Activated T-cell treated with anti-CD3 and anti-CD28 coated beads, Interleukin-2, amount 50 U/mL, for 24 hours (primary cell): ENCODE measurements around the gene YPEL5.
"Not testable (repeated sequence)": the region's sequence is repeated elsewhere in the genome, so short reads cannot be mapped to it uniquely, and the experiment has no call there.

Experiments used
- DNase-seq: peaks from one replicate; pipeline ENCODE4 v3.0.0-alpha.2; 2020
- H3K27ac Mint-ChIP-seq: 2 replicates; pipeline ENCODE4 v1.8.0; 2020; ENCODE audit warnings: mild to moderate bottlenecking, mixed read lengths
- H3K27me3 Mint-ChIP-seq: 2 replicates; pipeline ENCODE4 v1.8.0; 2020; ENCODE audit warnings: mixed read lengths
- H3K36me3 Mint-ChIP-seq: 2 replicates; pipeline ENCODE4 v1.8.0; 2020; ENCODE audit warnings: low read depth, mixed read lengths
- H3K4me1 Mint-ChIP-seq: 2 replicates; pipeline ENCODE4 v1.8.0; 2020; ENCODE audit warnings: low read depth, mixed read lengths
- H3K4me3 Mint-ChIP-seq: 2 replicates; pipeline ENCODE4 v1.8.0; 2020; ENCODE audit warnings: mild to moderate bottlenecking, moderate library complexity, mixed read lengths
- H3K9me3 Mint-ChIP-seq: 2 replicates; pipeline ENCODE4 v1.8.0; 2020; ENCODE audit warnings: mixed read lengths

Gene YPEL5

GRCh38 chr2:30115141-30115980 is 31.4 kb upstream of the YPEL5 start:
- Mint-ChIP-seq H3K27ac (no peak overlapping the region), H3K36me3 (no peaks in the 10 kb centered on the region), H3K9me3 (no peaks in the 10 kb centered on the region), H3K27me3 (peaks cover 2% of the 10 kb centered on the region), H3K4me1 (peaks cover 8% of the 10 kb centered on the region), H3K4me3 (no peak overlapping the region)
- DNase-seq: peak; percentile 68

- Mint-ChIP-seq H3K4me1 (peaks cover 8% of the 10 kb centered on the region), H3K4me3 (no peak overlapping the region), H3K27me3 (peaks cover 2% of the 10 kb centered on the region), H3K36me3 (no peaks in the 10 kb centered on the region), H3K27ac (no peak overlapping the region), H3K9me3 (no peaks in the 10 kb centered on the region)
- no peak for DNase-seq
Observed at GRCh38 chr2:30115981-30116285, 30.9 kb upstream of the YPEL5 start.

DNA sequence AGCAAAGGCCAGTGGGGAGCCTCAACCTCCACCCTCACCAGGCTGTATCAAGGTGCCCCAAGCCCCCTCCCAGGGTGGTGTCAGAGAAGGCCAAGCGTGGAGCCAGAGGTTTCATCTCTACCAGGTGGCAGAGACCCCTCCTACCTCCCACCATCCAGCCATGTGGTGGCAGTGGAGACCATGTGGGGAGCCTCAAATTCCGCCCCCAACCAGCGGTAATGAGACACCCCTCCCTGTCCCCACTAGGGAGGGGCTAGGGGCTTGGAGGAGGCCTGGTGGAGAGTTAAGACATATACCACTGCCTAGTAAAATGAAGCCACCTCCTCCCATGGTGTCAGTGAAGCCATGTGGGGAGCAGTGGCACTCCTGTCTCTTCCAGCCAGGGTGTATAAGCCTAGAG is 24.4 kb upstream of the YPEL5 start:
- Mint-ChIP-seq H3K4me1 (no peaks in the 10 kb centered on the region), H3K27ac (no peak overlapping the region), H3K36me3 (no peaks in the 10 kb centered on the region), H3K9me3 (no peaks in the 10 kb centered on the region), H3K4me3 (no peak overlapping the region), H3K27me3 (peaks cover 5% of the 10 kb centered on the region)
- no peak for DNase-seq

GRCh38 chr2:30127016-30127893 is 19.6 kb upstream of the YPEL5 start:
- no peak overlapping the region for H3K4me3 Mint-ChIP-seq
- H3K27me3 Mint-ChIP-seq: peaks cover 3% of the 10 kb centered on the region
- H3K4me1 Mint-ChIP-seq: no peaks in the 10 kb centered on the region
- no peak overlapping the region for H3K27ac Mint-ChIP-seq
- no peaks in the 10 kb centered on the region for H3K9me3 Mint-ChIP-seq
- no peak for DNase-seq
- no peaks in the 10 kb centered on the region for H3K36me3 Mint-ChIP-seq

DNA sequence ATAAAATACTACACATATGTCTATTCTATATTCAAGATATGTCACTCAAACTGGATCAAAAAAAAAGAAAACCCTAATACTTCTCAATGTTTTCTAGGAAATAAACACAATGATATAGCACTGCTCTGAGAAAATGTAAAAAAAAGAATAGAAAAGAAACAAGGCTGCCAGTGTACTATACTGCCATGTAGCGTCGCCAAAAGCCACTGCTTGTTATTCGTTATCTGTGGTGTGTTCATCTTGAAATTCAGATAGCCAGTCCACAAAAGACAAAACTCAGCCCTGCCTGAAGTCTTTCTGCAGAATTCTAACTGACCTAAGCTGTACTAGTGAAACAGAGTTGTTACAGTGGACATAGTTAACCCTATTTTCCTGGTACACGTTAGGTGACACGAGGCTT is 12.2 kb upstream of the YPEL5 start:
- Mint-ChIP-seq H3K27me3 (peaks cover 3% of the 10 kb centered on the region), H3K4me3 (no peak overlapping the region)

DNA sequence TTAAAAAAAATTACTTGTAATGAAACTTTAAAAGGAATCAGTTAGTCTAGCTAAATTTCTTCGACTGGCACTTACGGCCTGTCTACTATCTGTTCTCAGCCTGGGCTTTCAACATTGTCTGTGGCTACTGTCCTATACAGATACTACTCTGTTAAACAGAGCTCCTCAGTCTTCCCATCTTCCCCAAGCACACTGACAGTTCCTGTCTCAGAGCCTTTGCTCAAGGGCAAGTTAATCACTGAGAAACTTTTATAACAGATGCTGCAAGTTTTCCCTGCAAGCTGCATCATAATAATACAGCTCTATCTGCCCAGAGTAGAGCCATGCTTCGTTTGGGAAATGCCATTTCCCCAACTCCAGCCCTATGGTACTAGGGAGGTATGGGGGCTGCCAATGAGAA is 11.3 kb upstream of the YPEL5 start:
- Mint-ChIP-seq H3K9me3 (no peaks in the 10 kb centered on the region), H3K36me3 (no peaks in the 10 kb centered on the region)

More for the DNA sequence above, 12.2 kb upstream of the YPEL5 start:
- Mint-ChIP-seq H3K27ac (no peak overlapping the region), H3K9me3 (no peaks in the 10 kb centered on the region), H3K36me3 (no peaks in the 10 kb centered on the region), H3K4me1 (peaks cover 11% of the 10 kb centered on the region)
- DNase-seq: no peak

DNA sequence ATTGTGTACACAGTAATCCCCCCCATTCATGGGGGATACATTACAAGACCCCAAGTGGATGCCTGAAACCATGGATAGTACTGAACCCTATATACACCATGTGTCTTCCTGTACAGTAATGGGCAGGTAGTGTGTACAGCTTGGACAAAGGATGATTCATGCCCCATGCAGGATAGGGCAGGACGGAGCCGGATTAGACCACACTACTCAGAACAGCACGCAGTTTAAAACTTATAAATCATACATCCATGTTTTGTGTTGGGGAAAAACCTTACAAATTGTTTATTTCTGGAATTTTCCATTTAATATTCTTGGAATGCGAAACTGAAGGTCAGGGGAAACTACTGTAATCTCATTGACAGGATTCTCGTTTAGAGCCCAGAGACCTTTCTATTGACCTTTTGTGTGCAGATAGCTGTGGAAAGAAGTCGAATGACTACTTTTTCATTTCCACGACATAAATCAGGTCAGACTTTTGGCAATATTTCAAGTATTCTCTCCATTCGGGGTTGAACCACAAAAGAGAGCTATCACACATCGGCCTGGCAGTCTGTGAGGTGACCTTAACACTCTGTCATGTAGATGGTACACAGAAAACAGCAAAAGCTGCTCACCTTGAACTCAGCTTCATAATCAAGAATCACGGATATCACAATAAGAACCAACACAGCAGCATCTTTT is 9.9 kb upstream of the YPEL5 start:
- H3K36me3 Mint-ChIP-seq: no peaks in the 10 kb centered on the region
- no peak overlapping the region for H3K4me3 Mint-ChIP-seq
- no peaks in the 10 kb centered on the region for H3K9me3 Mint-ChIP-seq
- peaks cover 3% of the 10 kb centered on the region for H3K27me3 Mint-ChIP-seq
- no peak overlapping the region for H3K27ac Mint-ChIP-seq
- peaks cover 16% of the 10 kb centered on the region for H3K4me1 Mint-ChIP-seq
- no peak for DNase-seq

More for the DNA sequence above, 11.3 kb upstream of the YPEL5 start:
- H3K4me1 Mint-ChIP-seq: peaks cover 16% of the 10 kb centered on the region
- H3K4me3 Mint-ChIP-seq: no peak overlapping the region
- no peak for DNase-seq
- H3K27ac Mint-ChIP-seq: no peak overlapping the region
- H3K27me3 Mint-ChIP-seq: peaks cover 3% of the 10 kb centered on the region

GRCh38 chr2:30139131-30139870 is 7.5 kb upstream of the YPEL5 start:
- Mint-ChIP-seq H3K9me3 (no peaks in the 10 kb centered on the region), H3K4me1 (peaks cover 25% of the 10 kb centered on the region), H3K27ac (peak overlapping the region; percentile 75), H3K4me3 (peak overlapping the region; percentile 45), H3K27me3 (peaks cover 3% of the 10 kb centered on the region), H3K36me3 (no peaks in the 10 kb centered on the region)
- peak; percentile 46 for DNase-seq

GRCh38 chr2:30141136-30141535 is 5.7 kb upstream of the YPEL5 start:
- Mint-ChIP-seq H3K4me3 (no peak overlapping the region), H3K36me3 (no peaks in the 10 kb centered on the region), H3K4me1 (peaks cover 36% of the 10 kb centered on the region), H3K27ac (no peak overlapping the region), H3K9me3 (no peaks in the 10 kb centered on the region), H3K27me3 (peaks cover 3% of the 10 kb centered on the region)
- DNase-seq: no peak

DNA sequence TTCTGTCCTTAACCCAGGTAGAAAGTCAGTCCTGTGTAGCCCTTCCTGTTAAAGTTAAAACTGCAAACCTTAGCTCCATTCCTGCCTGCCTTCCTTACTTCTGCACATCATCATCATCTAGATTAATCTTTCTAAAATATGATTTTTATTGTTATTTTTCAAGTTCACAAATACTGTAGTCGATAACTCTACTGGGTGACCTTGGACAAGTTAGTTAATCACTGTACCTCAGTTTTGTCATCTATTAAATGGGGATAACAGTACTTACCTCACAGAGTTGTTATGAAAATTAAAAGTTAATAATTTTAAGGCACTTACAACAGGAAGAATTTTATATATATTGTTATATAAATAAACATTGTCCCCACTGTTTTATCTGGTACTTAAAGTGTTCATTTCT is 2.5 kb upstream of the YPEL5 start:
- DNase-seq: no peak
- Mint-ChIP-seq H3K4me3 (no peak overlapping the region), H3K36me3 (peaks cover 4% of the 10 kb centered on the region), H3K27me3 (no peaks in the 10 kb centered on the region), H3K27ac (no peak overlapping the region), H3K9me3 (no peaks in the 10 kb centered on the region), H3K4me1 (peaks cover 45% of the 10 kb centered on the region)

GRCh38 chr2:30144951-30145350 is 1.9 kb upstream of the YPEL5 start:
- Mint-ChIP-seq H3K27ac (peak overlapping the region; percentile 46), H3K4me1 (peaks cover 45% of the 10 kb centered on the region)
- H3K9me3 Mint-ChIP-seq, H3K27me3 Mint-ChIP-seq, DNase-seq, H3K36me3 Mint-ChIP-seq, H3K4me3 Mint-ChIP-seq: not testable (repeated sequence)

- Mint-ChIP-seq H3K9me3 (no peaks in the 10 kb centered on the region), H3K27me3 (no peaks in the 10 kb centered on the region), H3K36me3 (peaks cover 6% of the 10 kb centered on the region), H3K27ac (peak overlapping the region; percentile 95), H3K4me1 (peaks cover 53% of the 10 kb centered on the region), H3K4me3 (peak overlapping the region; percentile 80)
- DNase-seq: no peak
Observed at GRCh38 chr2:30145826-30146336, 926 bp upstream of the YPEL5 start.

DNA sequence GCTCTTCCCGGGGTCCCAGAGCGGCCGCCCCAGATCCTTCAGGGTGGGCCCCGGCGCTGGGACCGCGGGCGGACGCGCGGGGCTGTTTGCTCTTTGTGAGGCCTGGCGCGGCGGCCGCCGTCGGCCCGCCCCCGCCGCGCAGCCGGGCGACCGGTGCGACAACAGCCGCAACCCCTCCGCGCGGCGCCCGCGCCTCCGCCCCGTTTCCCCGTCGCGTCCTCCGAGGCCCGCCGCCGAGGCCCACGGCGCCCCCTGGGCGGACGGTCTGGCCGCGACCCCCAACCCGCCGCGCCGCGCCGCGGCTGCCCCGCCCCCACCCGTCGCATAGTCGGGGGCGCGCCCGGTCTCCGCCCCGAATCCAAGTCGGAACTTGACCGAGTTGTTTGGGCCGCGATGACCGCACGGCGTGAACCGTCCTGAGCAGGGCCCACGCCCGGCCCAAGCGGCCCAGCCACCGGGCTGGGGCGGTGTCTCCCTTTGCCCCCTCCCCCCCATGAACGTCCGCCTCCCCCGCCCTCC is 448 bp downstream of the YPEL5 start:
- Mint-ChIP-seq H3K9me3 (no peaks in the 10 kb centered on the region), H3K36me3 (peaks cover 14% of the 10 kb centered on the region), H3K4me3 (peak overlapping the region; percentile 80), H3K27me3 (no peaks in the 10 kb centered on the region), H3K27ac (peak overlapping the region; percentile 73), H3K4me1 (peaks cover 63% of the 10 kb centered on the region)
- DNase-seq: no peak
